Activated T-helper 2 cell treated with anti-CD3 and anti-CD28 coated beads, Interferon-gamma antibody, Interleukin-2, Interleukin-4, amounts not matched to agents 10 μg/mL and 5 μg/mL and 100 μg/mL, durations not matched to agents 14 hours and 24 hours and 36 hours (primary cell): ENCODE measurements around the gene LCK. TPM values are rescaled to one million over a fixed set of nuclear protein-coding genes. Genes with fewer than 3 reads are reported as not detected.
"Not testable (repeated sequence)": the region's sequence is repeated elsewhere in the genome, so short reads cannot be mapped to it uniquely, and the experiment has no call there.

Experiments used
- DNase-seq: peaks from one replicate; pipeline ENCODE4 v3.0.0; 2021; ENCODE audit warnings: low spot score
- H3K27ac Mint-ChIP-seq: one replicate; pipeline ENCODE4 v1.8.0; 2021; ENCODE audit warnings: mixed read lengths
- H3K27me3 Mint-ChIP-seq: one replicate; pipeline ENCODE4 v1.8.0; 2021; ENCODE audit warnings: low read depth, mixed read lengths
- H3K36me3 Mint-ChIP-seq: one replicate; pipeline ENCODE4 v1.8.0; 2021; ENCODE audit warnings: low read depth, mixed read lengths
- H3K4me1 Mint-ChIP-seq: one replicate; pipeline ENCODE4 v1.8.0; 2021; ENCODE audit warnings: low read depth, mixed read lengths
- H3K4me3 Mint-ChIP-seq: one replicate; pipeline ENCODE4 v1.8.0; 2021; ENCODE audit warnings: low read depth, mild to moderate bottlenecking, moderate library complexity, mixed read lengths
- H3K9me3 Mint-ChIP-seq: one replicate; pipeline ENCODE4 v1.8.0; 2021; ENCODE audit warnings: mixed read lengths
- intact Hi-C: fragments of 100-400 bp; cut with micrococcal nuclease; formaldehyde crosslinking; loops from one replicate; pipeline ENCODE4 v1.15.1; 2023
- total RNA-seq: library from RNA; stranded (reverse); gene quantifications from 2 replicates; pipeline ENCODE4 v1.2.3, GENCODE V29; 2022

Gene LCK
- total RNA-seq, 1 donor from 2014 or later = 221 TPM

GRCh38 chr1:32266921-32267591 is 16.0 kb downstream of the LCK start:
- intact Hi-C loops = no loop called here
- Mint-ChIP-seq H3K36me3 (peaks cover 47% of the 10 kb centered on the region), H3K27me3 (no peaks in the 10 kb centered on the region), H3K27ac (peak overlapping the region; percentile 99), H3K4me3 (peak overlapping the region; percentile 75), H3K4me1 (peaks cover 49% of the 10 kb centered on the region), H3K9me3 (no peaks in the 10 kb centered on the region)
- DNase-seq = no peak

DNA sequence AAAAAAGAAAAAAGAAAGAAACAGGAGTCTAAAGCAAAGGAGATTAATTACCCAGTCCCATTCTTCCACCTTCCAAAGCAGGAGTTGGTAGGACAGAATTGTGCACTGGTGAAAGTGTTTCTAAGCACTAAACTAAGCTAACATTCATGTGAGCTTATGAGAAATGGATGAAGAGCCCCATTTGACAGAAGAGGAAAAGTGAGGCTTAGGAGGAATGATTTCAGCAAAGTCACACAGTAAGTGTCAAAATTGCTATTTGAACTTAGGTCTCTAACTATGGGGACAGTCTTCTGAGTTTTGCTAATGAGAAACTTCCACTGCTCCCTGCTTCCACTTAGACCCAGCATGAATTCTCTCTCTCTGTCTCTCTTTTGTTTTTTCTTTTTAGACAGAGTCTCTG is 18.7 kb downstream of the LCK start:
- Mint-ChIP-seq H3K4me1 (peaks cover 61% of the 10 kb centered on the region), H3K9me3 (no peaks in the 10 kb centered on the region), H3K27ac (peak overlapping the region; percentile 75), H3K36me3 (peaks cover 55% of the 10 kb centered on the region), H3K27me3 (no peaks in the 10 kb centered on the region), H3K4me3 (no peak overlapping the region)
- intact Hi-C loops = no loop called here
- DNase-seq = no peak

- Mint-ChIP-seq H3K36me3 (peaks cover 64% of the 10 kb centered on the region), H3K4me3 (peak overlapping the region; percentile 57), H3K9me3 (no peaks in the 10 kb centered on the region), H3K27me3 (no peaks in the 10 kb centered on the region), H3K4me1 (peaks cover 49% of the 10 kb centered on the region), H3K27ac (peak overlapping the region; percentile 88)
- intact Hi-C loops = loop anchor here (2.0 kb wide), 1 partner anchor 18 kb away; no protein-coding TSS in a partner anchor
- no peak for DNase-seq
These were observed 21.7 kb downstream of the LCK start for GRCh38 chr1:32272557-32273390.

- intact Hi-C loops = loop anchor here (2.0 kb wide), 1 partner anchor 19 kb away; no protein-coding TSS in a partner anchor
- Mint-ChIP-seq H3K27ac (peak overlapping the region; percentile 88), H3K4me1 (peaks cover 49% of the 10 kb centered on the region), H3K36me3 (peaks cover 72% of the 10 kb centered on the region), H3K9me3 (no peaks in the 10 kb centered on the region), H3K27me3 (no peaks in the 10 kb centered on the region), H3K4me3 (peak overlapping the region; percentile 57)
- peak; percentile 67 for DNase-seq
These were observed 22.5 kb downstream of the LCK start for GRCh38 chr1:32273391-32274208.

GRCh38 chr1:32274646-32275340 is 23.7 kb downstream of the LCK start:
- H3K36me3 Mint-ChIP-seq = peaks cover 81% of the 10 kb centered on the region
- H3K27me3 Mint-ChIP-seq = no peaks in the 10 kb centered on the region
- no peaks in the 10 kb centered on the region for H3K9me3 Mint-ChIP-seq
- H3K27ac Mint-ChIP-seq = peak overlapping the region; percentile 88
- intact Hi-C loops = no loop called here
- H3K4me3 Mint-ChIP-seq = no peak overlapping the region
- peaks cover 44% of the 10 kb centered on the region for H3K4me1 Mint-ChIP-seq
- no peak for DNase-seq

DNA sequence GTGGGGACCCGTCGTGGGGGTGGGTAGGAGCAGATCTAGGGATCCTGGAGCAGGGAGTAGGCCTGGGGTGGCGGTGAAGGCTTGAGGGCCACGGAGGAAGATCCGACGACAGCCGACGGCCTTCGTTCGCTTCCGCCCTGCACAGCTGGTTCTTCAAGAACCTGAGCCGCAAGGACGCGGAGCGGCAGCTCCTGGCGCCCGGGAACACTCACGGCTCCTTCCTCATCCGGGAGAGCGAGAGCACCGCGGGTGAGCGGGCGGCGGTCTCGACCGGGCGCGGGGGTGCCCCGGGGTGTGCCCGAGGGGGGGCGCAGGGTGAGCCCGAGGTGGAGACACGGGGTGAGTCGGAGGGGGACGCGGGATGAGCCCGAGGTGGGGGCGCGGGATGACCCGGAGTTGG is 24.4 kb downstream of the LCK start:
- Mint-ChIP-seq H3K9me3 (no peaks in the 10 kb centered on the region), H3K27ac (no peak overlapping the region), H3K27me3 (no peaks in the 10 kb centered on the region), H3K4me1 (peaks cover 41% of the 10 kb centered on the region), H3K36me3 (peaks cover 85% of the 10 kb centered on the region), H3K4me3 (no peak overlapping the region)
- intact Hi-C loops = no loop called here
- DNase-seq = no peak

- Mint-ChIP-seq H3K27ac (no peak overlapping the region), H3K36me3 (peaks cover 90% of the 10 kb centered on the region), H3K4me1 (peaks cover 38% of the 10 kb centered on the region), H3K4me3 (no peak overlapping the region), H3K27me3 (no peaks in the 10 kb centered on the region), H3K9me3 (no peaks in the 10 kb centered on the region)
- no peak for DNase-seq
- intact Hi-C loops = no loop called here
These were observed 25.1 kb downstream of the LCK start for GRCh38 chr1:32276032-32276782.

DNA sequence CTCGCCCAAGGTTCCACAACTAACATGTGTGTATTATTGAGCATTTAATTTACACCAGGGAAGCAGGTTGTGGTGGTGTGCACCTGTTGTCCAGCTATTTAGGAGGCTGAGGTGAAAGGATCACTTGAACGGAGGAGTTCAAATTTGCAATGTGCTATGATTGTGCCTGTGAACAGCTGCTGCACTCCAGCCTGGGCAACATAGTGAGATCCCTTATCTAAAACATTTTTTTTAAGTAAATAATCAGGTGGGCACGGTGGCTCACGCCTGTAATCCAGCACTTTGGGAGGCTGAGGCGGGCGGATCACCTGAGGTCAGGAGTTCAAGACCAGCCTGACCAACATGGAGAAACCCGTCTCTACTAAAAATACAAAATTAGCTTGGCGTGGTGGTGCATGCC is 33.7 kb downstream of the LCK start:
- peaks cover 58% of the 10 kb centered on the region for H3K36me3 Mint-ChIP-seq
- H3K27ac Mint-ChIP-seq, H3K27me3 Mint-ChIP-seq, H3K4me1 Mint-ChIP-seq, intact Hi-C loops, H3K4me3 Mint-ChIP-seq, DNase-seq, H3K9me3 Mint-ChIP-seq: not testable (repeated sequence)

GRCh38 chr1:32285658-32286057 is 34.6 kb downstream of the LCK start:
- H3K27me3 Mint-ChIP-seq = no peaks in the 10 kb centered on the region
- no peak overlapping the region for H3K4me3 Mint-ChIP-seq
- no peak overlapping the region for H3K27ac Mint-ChIP-seq
- peaks cover 50% of the 10 kb centered on the region for H3K36me3 Mint-ChIP-seq
- H3K9me3 Mint-ChIP-seq = no peaks in the 10 kb centered on the region
- intact Hi-C loops = no loop called here
- peaks cover 2% of the 10 kb centered on the region for H3K4me1 Mint-ChIP-seq
- no peak for DNase-seq

DNA sequence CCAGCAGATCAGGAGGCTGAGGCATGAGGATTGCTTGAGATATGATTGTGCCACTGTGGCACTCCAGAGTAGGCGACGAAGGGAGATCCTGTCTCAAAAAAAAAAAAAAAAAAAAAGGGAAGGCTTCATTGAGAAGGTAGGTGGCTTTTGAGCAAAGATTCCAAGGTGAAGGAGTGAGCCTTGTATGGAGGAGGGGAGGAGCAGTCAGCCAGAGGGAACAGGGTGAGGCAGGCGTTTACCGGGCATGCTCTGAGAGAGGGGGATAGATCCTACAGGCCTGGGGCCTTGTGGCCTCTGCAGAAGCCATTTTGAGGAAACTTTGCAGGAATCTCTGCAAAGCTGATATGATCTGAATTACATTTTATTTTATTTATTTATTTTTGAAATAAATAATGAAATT is 35.7 kb downstream of the LCK start:
- Mint-ChIP-seq H3K27ac (peak overlapping the region; percentile 28), H3K36me3 (peaks cover 40% of the 10 kb centered on the region), H3K27me3 (no peaks in the 10 kb centered on the region), H3K4me3 (no peak overlapping the region), H3K9me3 (no peaks in the 10 kb centered on the region), H3K4me1 (peaks cover 8% of the 10 kb centered on the region)
- no peak for DNase-seq
- intact Hi-C loops = no loop called here

GRCh38 chr1:32289256-32289655 is 38.2 kb downstream of the LCK start:
- intact Hi-C loops = no loop called here

More at GRCh38 chr1:32289256-32289655, 38.2 kb downstream of the LCK start:
- H3K36me3 Mint-ChIP-seq = peaks cover 33% of the 10 kb centered on the region
- peaks cover 13% of the 10 kb centered on the region for H3K4me1 Mint-ChIP-seq
- H3K4me3 Mint-ChIP-seq = no peak overlapping the region
- no peaks in the 10 kb centered on the region for H3K9me3 Mint-ChIP-seq
- DNase-seq = no peak
- no peaks in the 10 kb centered on the region for H3K27me3 Mint-ChIP-seq
- no peak overlapping the region for H3K27ac Mint-ChIP-seq
